ENCODE measurements around the gene LYSMD4. TPM values are rescaled to one million over a fixed set of nuclear protein-coding genes. Genes with fewer than 3 reads are reported as not detected.

LYSMD4 gene
- total and polyA plus RNA-seq, 2 of the 8 experiments (the other 6 are each of a cell fraction or from before 2014, with no cell fraction given) = 7.5 to 17.5 TPM

DNA sequence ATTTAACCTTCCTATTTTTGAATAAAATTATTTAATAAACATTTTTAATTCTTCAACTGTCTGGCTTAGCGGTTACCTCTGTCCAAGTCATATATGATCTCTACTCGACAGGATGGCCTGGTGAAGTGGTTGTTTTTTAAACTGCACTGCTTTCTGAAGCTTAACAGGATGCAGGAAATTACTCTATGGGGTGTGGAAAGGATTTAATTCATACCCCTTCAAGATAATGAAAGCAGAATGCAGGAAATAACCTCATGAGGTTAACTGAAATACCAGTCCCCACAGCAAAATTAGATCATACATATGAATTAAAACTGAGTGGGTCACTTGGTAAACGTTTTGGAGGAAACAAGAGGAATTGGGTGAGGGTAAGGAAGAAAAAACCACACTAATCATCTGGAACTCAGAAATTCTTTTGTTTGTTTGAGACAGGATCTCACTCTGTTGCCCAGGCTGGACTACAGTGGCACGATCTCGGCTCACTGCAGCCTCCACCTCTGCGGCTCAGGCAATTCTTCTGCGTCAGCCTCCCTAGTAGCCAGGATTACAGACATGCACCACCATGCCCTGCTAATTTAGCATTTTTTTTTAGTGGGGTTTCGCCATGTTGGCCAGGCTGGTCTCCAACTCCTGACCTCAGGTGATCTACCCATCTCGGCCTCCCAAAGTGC lies 50.1 kb downstream of the LYSMD4 start (continued):
- TF ChIP-seq, protein P1, sequence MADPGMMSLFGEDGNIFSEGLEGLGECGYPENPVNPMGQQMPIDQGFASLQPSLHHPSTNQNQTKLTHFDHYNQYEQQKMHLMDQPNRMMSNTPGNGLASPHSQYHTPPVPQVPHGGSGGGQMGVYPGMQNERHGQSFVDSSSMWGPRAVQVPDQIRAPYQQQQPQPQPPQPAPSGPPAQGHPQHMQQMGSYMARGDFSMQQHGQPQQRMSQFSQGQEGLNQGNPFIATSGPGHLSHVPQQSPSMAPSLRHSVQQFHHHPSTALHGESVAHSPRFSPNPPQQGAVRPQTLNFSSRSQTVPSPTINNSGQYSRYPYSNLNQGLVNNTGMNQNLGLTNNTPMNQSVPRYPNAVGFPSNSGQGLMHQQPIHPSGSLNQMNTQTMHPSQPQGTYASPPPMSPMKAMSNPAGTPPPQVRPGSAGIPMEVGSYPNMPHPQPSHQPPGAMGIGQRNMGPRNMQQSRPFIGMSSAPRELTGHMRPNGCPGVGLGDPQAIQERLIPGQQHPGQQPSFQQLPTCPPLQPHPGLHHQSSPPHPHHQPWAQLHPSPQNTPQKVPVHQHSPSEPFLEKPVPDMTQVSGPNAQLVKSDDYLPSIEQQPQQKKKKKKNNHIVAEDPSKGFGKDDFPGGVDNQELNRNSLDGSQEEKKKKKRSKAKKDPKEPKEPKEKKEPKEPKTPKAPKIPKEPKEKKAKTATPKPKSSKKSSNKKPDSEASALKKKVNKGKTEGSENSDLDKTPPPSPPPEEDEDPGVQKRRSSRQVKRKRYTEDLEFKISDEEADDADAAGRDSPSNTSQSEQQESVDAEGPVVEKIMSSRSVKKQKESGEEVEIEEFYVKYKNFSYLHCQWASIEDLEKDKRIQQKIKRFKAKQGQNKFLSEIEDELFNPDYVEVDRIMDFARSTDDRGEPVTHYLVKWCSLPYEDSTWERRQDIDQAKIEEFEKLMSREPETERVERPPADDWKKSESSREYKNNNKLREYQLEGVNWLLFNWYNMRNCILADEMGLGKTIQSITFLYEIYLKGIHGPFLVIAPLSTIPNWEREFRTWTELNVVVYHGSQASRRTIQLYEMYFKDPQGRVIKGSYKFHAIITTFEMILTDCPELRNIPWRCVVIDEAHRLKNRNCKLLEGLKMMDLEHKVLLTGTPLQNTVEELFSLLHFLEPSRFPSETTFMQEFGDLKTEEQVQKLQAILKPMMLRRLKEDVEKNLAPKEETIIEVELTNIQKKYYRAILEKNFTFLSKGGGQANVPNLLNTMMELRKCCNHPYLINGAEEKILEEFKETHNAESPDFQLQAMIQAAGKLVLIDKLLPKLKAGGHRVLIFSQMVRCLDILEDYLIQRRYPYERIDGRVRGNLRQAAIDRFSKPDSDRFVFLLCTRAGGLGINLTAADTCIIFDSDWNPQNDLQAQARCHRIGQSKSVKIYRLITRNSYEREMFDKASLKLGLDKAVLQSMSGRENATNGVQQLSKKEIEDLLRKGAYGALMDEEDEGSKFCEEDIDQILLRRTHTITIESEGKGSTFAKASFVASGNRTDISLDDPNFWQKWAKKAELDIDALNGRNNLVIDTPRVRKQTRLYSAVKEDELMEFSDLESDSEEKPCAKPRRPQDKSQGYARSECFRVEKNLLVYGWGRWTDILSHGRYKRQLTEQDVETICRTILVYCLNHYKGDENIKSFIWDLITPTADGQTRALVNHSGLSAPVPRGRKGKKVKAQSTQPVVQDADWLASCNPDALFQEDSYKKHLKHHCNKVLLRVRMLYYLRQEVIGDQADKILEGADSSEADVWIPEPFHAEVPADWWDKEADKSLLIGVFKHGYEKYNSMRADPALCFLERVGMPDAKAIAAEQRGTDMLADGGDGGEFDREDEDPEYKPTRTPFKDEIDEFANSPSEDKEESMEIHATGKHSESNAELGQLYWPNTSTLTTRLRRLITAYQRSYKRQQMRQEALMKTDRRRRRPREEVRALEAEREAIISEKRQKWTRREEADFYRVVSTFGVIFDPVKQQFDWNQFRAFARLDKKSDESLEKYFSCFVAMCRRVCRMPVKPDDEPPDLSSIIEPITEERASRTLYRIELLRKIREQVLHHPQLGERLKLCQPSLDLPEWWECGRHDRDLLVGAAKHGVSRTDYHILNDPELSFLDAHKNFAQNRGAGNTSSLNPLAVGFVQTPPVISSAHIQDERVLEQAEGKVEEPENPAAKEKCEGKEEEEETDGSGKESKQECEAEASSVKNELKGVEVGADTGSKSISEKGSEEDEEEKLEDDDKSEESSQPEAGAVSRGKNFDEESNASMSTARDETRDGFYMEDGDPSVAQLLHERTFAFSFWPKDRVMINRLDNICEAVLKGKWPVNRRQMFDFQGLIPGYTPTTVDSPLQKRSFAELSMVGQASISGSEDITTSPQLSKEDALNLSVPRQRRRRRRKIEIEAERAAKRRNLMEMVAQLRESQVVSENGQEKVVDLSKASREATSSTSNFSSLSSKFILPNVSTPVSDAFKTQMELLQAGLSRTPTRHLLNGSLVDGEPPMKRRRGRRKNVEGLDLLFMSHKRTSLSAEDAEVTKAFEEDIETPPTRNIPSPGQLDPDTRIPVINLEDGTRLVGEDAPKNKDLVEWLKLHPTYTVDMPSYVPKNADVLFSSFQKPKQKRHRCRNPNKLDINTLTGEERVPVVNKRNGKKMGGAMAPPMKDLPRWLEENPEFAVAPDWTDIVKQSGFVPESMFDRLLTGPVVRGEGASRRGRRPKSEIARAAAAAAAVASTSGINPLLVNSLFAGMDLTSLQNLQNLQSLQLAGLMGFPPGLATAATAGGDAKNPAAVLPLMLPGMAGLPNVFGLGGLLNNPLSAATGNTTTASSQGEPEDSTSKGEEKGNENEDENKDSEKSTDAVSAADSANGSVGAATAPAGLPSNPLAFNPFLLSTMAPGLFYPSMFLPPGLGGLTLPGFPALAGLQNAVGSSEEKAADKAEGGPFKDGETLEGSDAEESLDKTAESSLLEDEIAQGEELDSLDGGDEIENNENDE (IDR thresholded peaks at IDR 0.05; ENCODE audit: insufficient replicate concordance, low read length) = no peak
- no peak for TF ChIP-seq BRCA1 (IDR thresholded peaks at IDR 0.05; ENCODE audit: low read depth, low read length)

All from H1 (cell line).